ENCODE measurements around the gene HELZ.

DNA sequence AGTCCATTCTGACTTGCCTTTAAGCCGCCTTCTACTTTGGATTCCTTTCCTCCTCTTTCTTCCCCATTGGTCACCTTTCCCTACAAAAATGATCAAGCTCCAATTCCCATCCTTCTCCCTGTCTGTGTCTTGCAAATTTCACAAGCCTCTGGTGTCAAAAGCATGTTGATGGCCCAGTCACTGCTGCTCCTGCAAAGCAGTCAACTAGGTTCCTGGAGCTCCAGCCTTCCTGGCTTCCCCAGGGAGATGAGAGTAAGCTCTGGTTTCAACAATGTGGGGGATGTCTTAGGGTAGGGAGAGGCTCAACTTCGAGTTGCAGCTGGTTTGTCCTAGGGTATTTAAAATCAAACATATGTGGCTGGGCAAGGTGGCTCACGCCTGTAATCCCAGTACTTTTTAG is 36.1 kb upstream of the HELZ start:
- TF ChIP-seq, protein P1, sequence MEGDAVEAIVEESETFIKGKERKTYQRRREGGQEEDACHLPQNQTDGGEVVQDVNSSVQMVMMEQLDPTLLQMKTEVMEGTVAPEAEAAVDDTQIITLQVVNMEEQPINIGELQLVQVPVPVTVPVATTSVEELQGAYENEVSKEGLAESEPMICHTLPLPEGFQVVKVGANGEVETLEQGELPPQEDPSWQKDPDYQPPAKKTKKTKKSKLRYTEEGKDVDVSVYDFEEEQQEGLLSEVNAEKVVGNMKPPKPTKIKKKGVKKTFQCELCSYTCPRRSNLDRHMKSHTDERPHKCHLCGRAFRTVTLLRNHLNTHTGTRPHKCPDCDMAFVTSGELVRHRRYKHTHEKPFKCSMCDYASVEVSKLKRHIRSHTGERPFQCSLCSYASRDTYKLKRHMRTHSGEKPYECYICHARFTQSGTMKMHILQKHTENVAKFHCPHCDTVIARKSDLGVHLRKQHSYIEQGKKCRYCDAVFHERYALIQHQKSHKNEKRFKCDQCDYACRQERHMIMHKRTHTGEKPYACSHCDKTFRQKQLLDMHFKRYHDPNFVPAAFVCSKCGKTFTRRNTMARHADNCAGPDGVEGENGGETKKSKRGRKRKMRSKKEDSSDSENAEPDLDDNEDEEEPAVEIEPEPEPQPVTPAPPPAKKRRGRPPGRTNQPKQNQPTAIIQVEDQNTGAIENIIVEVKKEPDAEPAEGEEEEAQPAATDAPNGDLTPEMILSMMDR (IDR thresholded peaks at IDR 0.05): no peak
- no peak for TF ChIP-seq POLR2A (IDR thresholded peaks at IDR 0.05)

Measured in ovary (tissue), 3 donors.